SKM-1 (cell line): Measurements from ENCODE around the gene SLC39A3.

ENCODE experiments used
- DNase-seq: peaks from one replicate; lab custom pipeline; 2025; ENCODE audit not compliant: unreplicated experiment; lab: John Stamatoyannopoulos, UW

SLC39A3 gene

DNA sequence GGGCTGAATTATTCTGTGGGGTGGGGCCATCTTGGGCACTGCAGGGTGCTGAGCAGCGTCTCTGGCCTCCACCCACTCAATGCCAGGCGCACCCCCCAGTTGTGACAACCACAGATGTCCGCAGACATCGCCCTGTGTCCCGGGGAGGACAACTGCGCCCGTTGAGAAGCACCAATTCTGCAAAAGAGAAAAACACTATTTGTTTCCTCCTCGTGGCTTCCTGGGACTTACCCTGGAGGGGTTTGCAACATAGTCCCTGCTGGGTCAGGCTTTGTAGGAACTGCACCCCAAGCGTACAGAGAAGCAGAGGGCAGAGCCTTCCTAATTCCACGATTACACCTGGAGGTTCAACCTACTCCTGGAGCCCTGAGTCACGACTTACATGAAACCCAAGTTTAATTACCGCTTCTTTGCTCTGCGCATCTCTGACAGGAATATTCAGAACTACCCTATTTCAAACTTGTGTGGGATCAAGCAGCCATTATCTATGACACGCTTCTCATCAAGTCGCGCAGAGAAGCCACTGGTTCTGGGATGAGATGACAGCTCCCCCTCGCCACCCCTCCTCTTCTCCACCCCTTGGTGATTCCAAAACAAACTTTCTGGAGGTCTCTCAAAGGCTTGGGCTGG lies 11.1 kb upstream of the SLC39A3 start:
- DNase-seq: no peak

DNA sequence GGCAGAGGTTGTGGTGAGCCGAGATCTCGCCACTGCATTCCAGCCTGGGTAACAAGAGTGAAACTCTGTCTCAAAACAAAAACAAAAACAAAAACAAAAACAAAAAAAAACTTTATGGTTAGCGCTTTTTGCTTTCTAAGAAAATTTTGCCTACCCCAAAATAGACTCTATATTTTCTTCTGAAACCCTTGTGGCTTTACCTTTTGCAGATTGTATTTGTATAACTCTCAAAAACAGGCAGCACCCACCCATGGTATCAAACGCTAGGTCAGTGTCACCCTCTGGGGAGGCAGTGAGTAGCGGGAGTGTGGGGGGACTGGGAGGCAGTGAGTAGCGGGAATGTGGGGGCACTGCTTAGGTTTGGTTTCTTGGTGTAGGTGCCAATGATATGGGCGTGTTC lies 7.5 kb upstream of the SLC39A3 start:
- DNase-seq: no peak

DNA sequence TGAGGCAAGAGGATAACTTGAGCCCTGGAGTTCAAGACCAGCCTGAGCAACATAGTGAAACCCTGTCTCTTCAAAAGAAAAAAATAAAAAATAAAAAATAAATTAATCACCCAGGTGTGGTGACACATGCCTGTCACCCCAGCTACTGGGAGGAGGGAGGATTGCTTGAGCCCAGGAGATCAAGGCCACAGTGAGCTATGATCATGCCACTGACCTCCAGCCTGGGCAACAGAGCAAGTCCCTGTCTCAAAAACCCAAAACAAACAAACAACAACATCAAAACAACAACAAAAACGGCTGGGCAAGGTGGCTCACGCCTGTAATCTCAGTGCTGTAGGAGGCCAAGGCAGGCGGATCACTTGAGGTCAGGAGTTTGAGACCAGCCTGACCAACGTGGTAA lies 4.3 kb upstream of the SLC39A3 start:
- no peak for DNase-seq

DNA sequence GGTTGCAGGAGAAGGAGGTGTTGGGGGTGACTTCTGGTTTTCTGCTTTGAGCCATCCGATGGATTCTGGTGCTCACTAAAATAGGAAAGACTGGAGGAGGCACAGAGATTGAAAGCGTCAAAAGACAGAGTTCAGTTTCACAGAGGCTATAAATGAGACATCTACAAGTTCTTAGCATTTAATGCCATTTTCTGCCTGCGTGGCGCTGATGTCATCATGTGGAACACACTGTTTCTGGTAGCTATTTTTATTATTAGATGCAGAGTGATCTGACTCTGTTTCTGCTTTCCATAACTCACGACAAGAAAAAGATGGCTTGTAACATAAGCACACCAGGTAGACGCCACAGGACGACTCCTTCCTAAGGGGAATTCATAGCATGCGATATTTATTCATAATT lies 3.3 kb upstream of the SLC39A3 start:
- no peak for DNase-seq

DNA sequence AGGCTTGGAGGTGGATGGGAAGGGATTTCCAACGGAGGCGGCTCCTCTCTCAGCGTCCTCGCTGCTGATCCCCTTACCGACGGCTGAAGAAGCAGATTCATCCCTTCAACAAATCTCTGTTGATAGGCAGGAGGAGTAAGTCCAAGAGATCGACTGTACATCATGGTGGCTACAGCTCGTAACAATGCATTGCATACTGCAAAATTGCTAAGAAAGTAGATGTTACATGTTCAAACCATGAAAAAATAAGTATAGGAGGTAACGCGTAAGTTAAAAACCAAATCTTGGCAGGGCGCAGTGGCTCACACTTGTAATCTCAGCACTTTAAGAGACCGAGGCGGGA lies 468 bp upstream of the SLC39A3 start:
- no peak for DNase-seq

DNA sequence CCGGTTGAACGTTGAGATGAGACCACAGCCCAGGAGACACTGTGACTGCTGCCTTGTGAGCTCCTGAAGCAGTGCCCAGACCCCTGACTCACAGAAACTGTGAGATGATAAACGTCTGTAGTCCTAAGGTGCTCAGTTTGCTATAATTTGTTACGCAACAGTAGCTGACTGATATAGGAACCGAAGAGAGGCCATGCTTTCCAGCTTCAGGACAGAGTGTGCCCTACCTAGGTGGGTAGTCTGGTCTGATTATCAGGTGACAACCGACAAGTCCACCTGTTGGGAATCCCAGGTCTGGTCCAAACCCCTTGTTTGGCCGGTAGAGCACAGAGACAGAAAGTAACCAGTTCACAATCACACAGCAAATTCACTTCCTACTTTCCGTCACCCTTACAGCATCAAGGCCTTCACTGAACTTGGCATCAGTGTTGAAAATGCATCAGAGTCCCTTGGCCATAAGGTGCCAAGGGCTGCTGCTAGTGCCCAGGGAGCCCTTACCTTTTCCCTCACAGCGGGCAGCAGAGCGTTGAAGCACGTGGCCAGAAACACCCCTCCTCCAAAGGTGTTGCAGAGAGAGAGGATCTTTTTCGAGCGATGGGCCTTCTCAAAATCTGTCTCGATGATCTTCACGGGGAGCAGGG lies 3.1 kb downstream of the SLC39A3 start:
- no peak for DNase-seq

DNA sequence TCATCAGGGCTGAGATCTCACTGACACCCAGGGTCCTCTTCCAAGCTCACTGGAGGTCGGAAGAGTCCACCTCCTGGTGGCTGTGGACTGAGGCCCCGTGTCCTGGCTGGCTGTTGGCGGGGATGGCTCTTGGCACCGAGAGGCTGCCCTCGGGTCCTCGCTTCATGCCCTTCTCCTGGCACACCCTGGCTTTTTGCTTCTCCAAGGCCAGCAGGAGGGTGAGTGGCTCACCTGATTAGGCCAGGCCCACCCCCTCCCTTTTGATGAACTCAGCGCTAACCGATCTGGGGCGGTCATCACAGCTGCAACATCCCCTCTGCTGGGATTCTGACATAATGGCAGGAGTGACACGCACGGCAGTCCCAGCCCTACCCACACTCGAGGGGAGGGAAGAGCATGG lies 4.4 kb downstream of the SLC39A3 start:
- DNase-seq: no peak

DNA sequence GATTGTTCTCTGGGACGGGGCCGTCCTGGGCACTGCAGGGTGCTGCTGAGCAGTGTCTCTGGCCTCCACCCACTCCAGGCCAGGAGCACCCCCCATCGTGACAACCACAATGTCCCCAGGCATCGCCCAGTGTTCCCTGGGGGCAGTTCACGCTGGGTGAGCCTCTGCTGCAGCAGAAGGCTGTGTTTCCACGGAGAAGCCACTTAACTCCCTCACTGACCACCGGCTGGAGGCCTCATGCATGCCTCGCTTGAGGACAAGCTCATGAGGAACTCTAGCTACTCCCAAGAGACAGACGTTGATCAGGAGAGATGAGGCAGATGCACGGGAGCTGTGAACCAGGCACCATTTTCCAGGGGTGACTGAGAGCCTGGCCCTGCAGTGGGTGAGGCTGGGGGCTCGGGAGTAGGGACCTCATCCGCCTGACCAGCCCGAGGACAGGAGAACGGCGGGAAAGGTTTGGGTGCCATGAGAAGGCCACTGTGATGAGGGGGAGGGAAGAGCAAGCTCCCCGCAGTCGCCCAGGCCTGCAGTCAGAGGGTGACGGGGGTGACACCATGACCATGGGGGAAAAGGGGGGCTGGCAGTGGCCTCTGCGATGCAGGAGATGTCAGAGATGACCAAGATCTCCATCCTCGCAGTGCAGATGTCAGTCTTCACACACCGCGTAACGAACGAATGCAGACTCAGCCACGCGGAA lies 5.1 kb downstream of the SLC39A3 start:
- no peak for DNase-seq

DNA sequence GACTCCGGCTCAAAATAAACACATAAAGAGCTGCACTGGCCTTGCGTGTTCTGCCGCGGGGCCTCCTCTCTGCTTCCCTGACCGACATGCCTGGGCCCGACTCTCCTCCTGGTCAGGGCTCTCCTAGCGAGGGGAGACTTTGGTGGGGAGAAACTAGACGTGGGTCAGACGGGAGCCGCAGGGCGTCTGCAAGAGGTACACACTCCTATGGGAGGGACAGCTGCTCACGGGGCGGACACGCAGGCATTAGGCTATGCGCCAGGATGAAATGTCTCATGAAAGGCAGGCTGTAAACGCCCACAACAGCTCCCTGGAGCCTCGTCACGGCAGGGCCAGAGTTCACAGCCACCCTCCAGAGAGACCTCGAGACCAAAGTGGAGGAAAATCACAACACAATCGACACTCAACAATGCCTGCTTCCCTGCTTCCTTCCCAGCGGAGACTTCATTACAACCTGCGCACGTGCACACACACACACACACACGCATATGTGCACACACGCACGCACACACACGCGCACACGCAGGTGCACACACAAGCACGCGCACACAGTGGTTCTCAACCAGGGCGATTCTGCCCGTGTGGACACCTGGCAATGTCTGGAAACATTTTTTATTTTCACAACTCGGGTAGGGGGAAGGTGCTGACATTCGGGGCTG lies 5.8 kb downstream of the SLC39A3 start:
- no peak for DNase-seq

DNA sequence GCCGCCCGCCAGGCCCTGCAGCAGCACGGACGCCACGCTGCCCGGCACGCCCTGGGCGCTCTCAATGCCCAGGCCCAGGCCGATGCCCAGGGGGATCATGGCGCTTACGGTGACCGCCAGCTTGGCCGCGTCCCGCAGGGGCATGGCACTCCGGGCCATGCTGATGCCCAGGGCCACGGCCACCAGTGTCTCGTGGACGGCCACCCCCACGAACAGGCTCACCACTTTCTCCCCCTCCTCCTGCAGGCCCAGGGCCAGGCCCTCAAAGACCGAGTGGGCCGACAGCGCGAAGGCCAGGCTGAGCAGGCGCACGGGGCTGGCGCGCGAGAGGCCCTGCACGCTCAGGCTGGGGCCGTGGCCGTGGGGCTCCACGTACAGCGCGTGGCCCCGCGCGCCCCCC lies 6.9 kb downstream of the SLC39A3 start:
- DNase-seq: no peak

DNA sequence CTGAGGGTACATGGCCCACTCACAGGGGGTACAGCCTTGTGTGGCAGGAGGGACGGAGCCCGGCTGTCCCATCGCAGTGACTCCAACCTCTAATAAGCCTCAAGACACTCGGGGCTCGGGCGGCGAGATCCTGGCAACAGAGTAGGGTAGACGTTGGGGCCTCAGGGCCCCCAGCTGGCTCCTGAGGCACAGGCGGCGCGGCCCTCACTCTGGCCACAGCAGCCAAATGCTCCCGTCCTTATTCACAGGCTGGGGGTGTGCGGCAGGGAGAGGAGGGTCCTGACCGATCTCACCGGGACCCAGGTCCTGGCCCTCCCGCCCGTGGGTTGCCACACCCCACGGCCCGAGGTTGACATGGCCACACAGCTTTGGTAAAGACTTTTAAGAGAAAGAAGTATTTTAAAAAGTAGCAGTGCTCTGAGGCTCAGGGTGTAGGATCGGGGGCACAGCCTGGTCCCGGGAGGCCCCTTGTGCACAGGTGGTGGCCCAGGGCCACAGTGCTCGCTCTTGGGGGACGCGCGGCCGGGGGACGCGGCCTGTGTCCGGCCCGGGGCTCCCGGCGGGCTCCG lies 7.6 kb downstream of the SLC39A3 start:
- DNase-seq: no peak

DNA sequence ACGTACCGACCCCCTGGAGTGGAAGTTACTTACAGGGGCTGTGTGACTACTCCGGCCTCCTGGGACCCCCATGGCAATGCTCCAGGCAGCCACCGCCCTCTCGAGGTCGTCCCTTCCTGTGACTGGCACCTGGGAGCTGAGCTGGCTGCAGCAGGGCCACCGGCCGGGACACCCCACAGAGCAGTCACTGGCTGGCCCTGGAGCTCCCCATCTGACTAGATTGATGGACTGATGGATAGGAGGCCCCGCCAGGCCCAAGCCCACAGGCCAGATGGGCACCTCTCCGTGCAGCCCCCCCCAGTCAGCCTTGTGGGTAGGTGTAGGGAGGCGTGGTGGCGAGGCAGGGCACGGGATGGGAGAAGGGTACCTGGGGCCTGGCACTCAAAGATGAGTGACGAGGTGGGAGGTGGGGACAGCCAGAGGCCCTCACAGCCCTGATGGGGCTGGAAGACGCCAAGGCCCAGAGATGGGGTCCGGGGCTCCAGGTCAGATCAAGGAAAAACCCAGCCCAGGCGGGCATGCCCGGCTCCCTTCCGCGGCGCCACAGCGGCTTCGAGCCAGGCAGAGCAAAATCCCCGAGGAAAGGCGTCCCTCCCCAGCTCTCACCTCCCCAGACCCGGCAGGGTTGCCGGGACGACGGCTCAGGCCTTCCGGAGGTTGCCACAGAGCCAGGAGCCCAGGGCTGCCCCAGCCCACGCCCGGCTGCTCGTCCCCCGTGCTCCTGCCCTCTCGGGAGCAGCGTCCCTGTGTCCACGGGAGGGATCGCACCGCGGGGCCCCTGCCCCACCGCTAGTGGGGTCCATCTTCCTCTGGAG lies 8.4 kb downstream of the SLC39A3 start:
- no peak for DNase-seq

DNA sequence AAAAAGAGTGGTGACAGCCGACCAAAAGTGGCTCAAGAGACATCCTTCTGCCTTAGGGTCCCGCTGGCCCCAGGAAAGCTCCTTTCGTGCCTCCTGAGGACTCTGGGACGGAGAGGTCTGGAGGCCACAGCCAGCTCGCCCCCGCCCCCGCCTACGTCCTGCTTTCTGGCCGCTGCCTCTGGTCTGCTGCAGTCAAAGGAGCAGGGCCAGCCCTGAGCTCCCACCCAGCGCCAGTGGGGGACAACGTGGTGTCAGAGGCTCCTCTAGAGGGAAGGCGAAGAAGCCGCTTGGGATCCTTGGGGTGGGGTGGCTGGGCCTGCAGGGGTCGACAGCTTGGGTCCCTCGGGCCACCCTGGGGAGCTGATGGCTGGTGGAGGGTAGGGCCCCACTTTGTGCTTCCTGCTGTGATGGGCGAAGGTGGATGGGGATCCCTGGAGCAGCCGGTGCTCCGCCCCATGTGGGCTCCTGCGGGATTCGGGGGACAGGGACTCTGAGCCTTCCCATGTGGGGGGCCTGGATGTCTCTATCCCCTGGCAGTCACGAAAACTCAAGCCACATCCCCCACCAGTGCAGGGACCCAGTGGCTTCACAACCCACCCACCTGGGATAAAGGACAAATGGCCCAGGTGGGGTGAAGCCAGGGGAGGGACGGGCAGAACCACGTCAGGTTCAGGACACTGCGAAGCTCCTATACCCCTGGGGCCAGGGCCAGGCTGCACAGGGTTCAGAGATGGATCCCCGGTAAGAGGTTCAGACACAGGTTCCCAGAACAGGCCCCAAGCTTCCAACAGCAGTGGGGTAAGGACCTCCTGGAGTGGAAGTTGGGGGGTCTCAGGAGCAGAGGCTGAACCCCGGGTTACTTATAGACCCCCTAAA lies 9.6 kb downstream of the SLC39A3 start:
- no peak for DNase-seq

DNA sequence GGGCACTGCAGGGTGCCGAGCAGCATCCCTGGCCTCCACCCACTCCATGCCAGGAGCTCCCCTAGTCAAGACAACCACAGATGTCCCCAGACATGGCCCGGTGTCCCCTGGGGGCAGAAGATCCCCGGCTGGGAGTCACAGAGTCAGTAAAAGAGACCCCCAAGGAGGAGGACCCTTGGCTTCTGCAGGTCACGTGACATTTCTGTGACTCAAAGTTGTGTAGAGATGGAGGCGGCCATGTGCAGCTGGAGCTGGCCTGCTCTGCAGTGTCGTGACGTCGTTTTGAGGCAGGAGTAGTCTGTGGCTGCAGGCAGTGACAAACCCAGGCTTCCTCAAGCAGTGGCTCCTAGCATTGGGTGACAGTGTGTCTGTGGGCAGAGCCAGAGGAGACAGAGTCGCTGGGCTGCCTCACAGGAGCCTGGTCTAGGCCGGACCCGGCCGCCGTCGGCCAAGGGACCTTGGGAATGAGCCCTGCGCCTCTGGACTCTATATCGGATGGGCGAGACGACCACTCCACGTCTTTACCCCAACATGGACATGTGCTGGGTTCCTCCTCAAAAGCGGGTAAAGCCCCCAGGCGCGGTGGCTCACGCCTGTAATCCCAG lies 10.9 kb downstream of the SLC39A3 start:
- DNase-seq: no peak

DNA sequence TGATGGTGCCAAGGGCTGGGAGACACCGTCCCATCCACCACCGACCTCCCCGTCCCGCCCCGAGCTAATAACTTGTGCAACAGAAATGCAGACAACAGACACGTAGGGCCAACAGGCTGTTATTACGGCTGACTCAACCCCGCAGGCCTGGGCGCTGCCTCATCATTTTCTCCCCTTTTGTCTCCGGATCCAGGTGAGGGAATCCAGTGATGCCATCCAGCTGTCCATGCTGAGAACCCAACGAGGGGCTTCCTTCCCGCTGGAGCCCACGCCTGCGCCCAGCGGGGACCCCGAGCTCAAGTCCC lies 12.2 kb downstream of the SLC39A3 start:
- DNase-seq: no peak

DNA sequence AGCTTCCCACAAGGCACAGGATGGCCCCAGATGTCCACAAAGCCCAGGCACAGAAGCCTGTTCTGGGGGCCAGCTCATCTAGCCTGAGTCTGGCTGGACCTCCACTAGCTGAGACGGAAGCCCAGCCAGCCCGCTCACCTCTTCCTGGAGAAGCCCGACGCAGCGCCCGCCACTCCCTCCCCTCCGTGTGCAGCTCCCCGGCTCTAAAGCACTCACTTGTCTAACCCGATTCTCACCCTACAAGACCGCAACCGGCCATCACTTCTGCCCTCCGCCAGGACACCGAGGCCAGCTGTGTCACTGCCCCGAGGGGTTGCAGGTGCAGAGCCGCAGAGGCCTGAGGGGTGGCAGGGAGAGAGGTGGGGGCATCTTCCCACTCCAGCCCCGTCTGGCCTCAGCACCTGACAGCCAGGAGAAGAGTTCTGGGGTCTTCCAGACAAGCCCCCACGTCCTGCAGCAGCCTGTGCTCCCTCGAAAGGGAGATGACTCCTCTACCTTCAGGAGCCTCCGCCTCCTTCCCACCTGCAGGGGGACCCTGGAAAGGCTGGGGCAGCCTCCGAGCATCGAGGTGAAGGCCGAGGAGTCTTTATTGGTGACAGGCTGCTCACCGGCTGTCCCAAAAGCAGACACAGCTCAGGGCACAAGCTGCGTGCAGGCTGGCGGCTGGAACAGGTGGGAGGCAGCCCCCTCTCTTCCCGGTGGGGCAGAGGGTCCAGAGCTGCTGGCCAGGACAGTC lies 12.7 kb downstream of the SLC39A3 start:
- no peak for DNase-seq

DNA sequence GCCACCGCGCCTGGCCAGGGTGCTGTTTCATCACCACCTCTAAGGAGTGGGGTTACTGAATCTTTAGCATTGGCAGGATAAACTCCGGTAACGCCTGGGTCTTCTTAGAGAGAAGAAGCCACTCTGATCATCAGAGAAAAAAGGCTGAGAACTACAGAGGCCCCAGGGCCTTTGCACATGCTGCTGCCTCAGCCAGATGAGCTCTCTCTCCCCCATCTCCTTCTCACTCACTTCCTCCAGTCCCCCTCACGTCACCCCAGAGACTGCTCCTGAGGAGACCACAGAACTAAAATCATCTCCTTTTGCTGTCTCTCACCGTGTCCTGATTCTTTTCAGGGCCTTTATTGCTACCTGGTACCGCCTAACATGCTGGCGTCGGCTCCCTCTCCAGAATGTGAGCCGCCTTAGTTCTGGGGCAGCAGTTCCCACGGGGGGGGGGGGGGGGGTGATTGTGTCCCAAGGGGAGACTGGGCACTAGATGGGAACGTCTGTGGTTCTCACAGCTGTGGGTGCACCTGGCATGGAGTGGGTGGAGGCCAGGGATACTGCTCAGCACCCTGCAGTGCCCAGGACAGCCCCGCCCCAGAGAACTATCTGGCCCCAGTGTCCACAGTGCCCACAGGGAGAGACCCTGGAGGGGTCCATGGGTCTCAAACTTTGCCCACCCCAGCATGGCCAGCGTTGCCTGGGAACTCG lies 13.5 kb downstream of the SLC39A3 start:
- no peak for DNase-seq

DNA sequence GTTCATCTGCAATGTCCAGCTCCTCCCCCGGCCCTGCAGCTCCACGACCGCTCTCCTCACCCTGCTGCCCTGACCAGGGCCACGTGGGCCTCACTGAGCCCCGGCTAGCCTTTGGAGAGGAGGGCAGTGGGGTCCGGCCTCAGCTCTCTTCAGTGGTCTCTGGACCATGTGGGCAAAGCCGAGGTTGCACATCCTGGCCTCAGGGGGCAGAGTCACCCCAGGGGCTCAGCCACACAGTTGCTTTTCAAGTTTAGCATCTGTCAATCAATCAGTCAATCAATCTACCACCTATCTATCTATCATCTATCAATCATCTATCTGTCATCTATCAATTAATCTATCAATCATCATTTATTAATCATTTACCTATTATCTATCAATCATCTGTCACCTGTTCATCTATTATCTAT lies 15.7 kb downstream of the SLC39A3 start:
- DNase-seq: no peak

DNA sequence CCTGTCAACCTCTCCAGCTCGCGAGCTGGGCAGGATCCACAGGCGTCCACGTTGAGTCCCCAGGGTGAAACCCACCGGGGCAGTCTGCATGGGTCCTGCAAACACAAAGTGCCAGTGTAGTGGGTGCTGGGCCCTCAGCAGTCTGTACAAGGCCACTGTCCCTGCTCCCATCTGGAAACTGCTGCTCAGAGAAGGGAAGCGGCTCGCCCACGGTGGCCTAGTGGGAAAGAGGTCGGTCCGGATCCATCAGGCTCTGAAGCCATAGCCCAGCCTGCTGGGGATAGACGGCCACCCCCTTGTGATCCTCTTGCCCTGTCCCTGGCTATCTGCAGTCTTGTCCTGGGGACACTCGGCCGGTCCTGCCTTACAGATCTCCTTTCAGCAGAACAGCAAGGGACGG lies 16.1 kb downstream of the SLC39A3 start:
- no peak for DNase-seq
